Astrocyte of the cerebellum (primary cell): ENCODE data around the gene TNFRSF12A.
A peak's percentile ranks its signal among the peaks of the same experiment; 100 is the strongest.

Experiments used
- DNase-seq: peaks from one replicate; pipeline ENCODE4 v3.0.0-alpha.2; 2011; ENCODE audit warnings: low read depth
- H3K4me3 ChIP-seq: 2 replicates; pipeline ENCODE4 v1.5.1; 2011; ENCODE audit warnings: mild to moderate bottlenecking, low read depth, low read length, moderate library complexity
- in situ Hi-C: cut with HindIII; loops from 2 replicates; pipeline ENCODE4 v1.10.0; 2017; ENCODE audit warnings: low sequenced_read_pairs
- TF ChIP-seq, protein P1 (sequence below): IDR thresholded peaks from 2 replicates; pipeline ENCODE4 v1.5.1; 2012; ENCODE audit warnings: low read length, low read depth, moderate library complexity, mild to moderate bottlenecking; ENCODE audit errors: missing control alignments

TNFRSF12A gene

DNA sequence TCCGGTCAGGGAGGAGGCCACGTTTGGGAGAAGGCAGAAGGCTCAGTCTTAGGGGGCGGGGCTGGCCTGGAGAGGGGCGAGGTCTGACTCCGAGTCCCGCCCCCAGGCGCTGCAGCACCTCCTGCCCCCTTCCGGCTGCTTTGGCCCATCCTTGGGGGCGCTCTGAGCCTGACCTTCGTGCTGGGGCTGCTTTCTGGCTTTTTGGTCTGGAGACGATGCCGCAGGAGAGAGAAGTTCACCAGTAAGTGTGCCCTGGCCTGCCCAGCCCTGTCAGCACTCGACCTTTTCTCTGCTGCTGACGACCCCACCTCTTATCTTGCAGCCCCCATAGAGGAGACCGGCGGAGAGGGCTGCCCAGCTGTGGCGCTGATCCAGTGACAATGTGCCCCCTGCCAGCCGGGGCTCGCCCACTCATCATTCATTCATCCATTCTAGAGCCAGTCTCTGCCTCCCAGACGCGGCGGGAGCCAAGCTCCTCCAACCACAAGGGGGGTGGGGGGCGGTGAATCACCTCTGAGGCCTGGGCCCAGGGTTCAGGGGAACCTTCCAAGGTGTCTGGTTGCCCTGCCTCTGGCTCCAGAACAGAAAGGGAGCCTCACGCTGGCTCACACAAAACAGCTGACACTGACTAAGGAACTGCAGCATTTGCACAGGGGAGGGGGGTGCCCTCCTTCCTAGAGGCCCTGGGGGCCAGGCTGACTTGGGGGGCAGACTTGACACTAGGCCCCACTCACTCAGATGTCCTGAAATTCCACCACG lies 1.5 kb downstream of the TNFRSF12A start:
- DNase-seq: peak; percentile 91
- in situ Hi-C loops: no loop called here

DNA sequence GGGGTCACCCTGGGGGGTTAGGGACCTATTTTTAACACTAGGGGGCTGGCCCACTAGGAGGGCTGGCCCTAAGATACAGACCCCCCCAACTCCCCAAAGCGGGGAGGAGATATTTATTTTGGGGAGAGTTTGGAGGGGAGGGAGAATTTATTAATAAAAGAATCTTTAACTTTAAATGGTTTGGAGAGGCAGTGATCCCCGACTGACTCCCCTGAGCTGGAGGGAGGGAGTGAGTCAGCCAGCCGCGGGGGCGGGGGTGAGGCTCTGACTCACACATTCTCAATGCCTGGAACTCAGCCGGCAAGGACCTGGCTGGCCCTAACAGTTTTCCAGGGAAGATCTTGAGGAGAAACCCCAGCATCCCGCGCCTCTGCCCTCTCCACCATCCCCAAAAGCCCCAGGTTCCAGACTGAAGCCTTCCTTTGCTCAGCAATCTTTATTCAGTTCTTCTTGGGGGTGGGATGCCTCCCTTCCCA lies 2.1 kb downstream of the TNFRSF12A start:
- TF ChIP-seq, protein P1, sequence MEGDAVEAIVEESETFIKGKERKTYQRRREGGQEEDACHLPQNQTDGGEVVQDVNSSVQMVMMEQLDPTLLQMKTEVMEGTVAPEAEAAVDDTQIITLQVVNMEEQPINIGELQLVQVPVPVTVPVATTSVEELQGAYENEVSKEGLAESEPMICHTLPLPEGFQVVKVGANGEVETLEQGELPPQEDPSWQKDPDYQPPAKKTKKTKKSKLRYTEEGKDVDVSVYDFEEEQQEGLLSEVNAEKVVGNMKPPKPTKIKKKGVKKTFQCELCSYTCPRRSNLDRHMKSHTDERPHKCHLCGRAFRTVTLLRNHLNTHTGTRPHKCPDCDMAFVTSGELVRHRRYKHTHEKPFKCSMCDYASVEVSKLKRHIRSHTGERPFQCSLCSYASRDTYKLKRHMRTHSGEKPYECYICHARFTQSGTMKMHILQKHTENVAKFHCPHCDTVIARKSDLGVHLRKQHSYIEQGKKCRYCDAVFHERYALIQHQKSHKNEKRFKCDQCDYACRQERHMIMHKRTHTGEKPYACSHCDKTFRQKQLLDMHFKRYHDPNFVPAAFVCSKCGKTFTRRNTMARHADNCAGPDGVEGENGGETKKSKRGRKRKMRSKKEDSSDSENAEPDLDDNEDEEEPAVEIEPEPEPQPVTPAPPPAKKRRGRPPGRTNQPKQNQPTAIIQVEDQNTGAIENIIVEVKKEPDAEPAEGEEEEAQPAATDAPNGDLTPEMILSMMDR: no peak

More for the DNA sequence above, 1.5 kb downstream of the TNFRSF12A start:
- TF ChIP-seq, protein P1: peak; percentile 38
- H3K4me3 ChIP-seq: peak overlapping the region; percentile 93

DNA sequence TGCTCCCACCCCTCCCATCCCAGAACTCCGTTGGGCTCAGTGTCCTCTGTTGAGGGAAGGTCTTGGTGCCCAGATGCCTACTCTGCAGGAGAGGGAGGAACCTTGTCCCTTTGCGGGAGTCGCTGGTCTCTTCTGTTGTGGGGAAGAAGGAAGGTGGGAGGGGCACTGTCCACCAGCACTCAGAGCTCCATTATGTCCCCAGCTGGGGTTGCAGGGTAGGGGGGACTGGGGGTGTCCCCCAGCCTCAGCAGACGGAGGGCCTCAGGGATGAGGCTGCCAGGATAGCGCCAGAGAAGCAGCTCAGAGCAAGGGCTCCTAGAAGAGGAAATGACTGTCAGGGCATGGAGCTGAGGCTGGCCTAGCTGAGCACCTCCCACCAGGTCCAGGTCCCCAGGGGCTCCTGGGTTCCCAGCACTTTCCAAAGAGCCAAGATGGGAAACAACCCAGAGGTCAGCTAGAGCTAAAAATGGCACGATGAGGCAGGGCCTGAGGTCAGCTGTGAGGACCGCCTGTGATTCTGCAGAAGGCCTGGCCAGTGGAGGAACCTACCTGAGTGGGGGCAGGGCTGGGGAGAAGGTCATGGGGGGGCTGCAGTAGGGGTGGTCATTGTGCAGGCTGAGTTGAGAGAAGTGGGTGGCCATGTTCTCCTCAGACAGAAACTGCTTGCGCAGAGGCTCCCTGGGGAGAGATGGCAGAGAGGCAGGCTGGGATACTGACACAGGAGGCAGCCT lies 2.7 kb downstream of the TNFRSF12A start:
- TF ChIP-seq, protein P1: no peak
- peak overlapping the region; percentile 93 for H3K4me3 ChIP-seq
- in situ Hi-C loops: no loop called here
- no peak for DNase-seq

More for the DNA sequence above, 2.1 kb downstream of the TNFRSF12A start:
- peak; percentile 94 for DNase-seq
- in situ Hi-C loops: no loop called here
- peak overlapping the region; percentile 93 for H3K4me3 ChIP-seq

DNA sequence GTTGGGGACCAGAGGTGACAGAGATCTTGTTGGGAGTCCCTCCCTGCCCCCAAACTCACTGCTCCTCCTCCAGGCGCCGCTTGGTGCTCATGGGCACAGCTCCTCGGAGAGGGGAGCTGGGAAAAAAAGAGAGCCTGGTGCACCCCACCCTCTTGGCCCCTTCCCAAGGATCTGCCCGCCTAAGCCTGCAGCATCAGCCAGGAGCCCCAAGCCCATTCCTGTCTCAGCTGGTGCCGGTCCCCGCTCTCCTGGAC lies 3.2 kb downstream of the TNFRSF12A start:
- TF ChIP-seq, protein P1: no peak
- in situ Hi-C loops: no loop called here
- H3K4me3 ChIP-seq: peak overlapping the region; percentile 93
- DNase-seq: no peak

DNA sequence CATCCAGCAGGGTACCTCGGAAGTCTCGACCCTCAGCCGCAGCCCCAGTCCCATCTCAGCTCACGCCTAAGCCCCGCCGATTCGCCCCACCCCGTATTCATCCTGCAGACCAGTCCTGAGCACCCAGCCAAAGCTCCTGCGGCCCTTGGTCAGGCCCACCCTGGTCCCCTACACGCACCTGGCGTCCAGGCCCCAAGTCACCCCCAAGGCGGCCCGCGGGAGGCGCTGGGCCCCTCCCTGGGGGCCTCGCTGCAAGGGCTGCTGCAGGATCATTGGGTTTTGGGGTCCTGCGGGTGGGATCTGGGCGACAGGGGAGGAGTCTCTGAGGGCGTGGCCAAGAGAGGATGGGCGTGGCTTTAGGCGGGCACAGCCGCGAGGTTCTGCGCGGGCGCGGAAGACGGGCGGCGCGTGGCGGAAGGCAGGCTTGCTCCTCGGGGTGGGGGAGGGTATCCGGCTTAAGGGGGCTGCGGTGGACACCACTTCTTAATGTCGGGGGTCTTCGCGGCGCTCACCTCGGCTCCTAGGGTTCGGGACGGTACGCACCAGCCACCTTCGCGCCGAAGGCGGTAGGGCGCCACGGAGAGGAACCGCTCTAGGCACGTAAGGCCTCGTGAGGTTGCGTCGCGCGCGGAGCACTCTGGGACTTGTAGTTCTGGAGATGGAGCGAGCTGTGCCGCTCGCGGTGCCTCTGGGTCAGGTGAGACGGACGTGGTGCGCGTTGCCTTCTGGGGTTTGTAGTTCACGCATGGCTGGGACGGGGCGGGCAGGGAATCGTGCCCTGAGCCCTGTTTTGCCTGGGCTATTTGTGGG lies 3.7 kb downstream of the TNFRSF12A start, which contains the start of the genes HCFC1R1 and THOC6:
TSS of gene HCFC1R1 (minus strand) at position 274 of the 810 bp plus-strand sequence. CDS start at position 273, 1 bp downstream.
TSS of gene THOC6 (plus strand) at position 367 of the 810 bp plus-strand sequence. CDS start at position 659, 292 bp downstream.
- TF ChIP-seq, protein P1: no peak

More for the DNA sequence above, 3.7 kb downstream of the TNFRSF12A start, which contains the start of the genes HCFC1R1 and THOC6:
- in situ Hi-C loops: no loop called here
- peak; percentile 97 for DNase-seq
- H3K4me3 ChIP-seq: peak within 1 kb of the TSS; percentile 93
